Measurements from ENCODE around the gene ADSL. TPM values are rescaled to one million over a fixed set of nuclear protein-coding genes. Genes with fewer than 3 reads are reported as not detected.

ADSL gene
- total RNA-seq, 2 donors from 2014 or later = 56.6 to 68.8 TPM

GRCh38 chr22:40328546-40329456 lies 17.5 kb upstream of the ADSL start:
- H3K4me3 ChIP-seq = no peak overlapping the region
- H3K27me3 ChIP-seq (replicated peaks; ENCODE audit: insufficient read depth) = no peaks in the 10 kb centered on the region
- ATAC-seq (ENCODE audit: insufficient number of reproducible peaks, low FRiP score, low read depth) = no peak
- peaks cover 8% of the 10 kb centered on the region for H3K36me3 ChIP-seq
- H3K27ac ChIP-seq = no peak overlapping the region
- no peaks in the 10 kb centered on the region for H3K4me1 ChIP-seq (ENCODE audit: control insufficient read depth in 1 of 2, low read depth in 2 of 2)
- TF ChIP-seq CTCF (IDR thresholded peaks at IDR 0.05) = no peak
- no peak for DNase-seq (ENCODE audit: low spot score)
- no peaks in the 10 kb centered on the region for H3K9me3 ChIP-seq

GRCh38 chr22:40329466-40329865 lies 16.8 kb upstream of the ADSL start:
- no peaks in the 10 kb centered on the region for H3K4me1 ChIP-seq (ENCODE audit: control insufficient read depth in 1 of 2, low read depth in 2 of 2)
- no peak for ATAC-seq (ENCODE audit: insufficient number of reproducible peaks, low FRiP score, low read depth)
- TF ChIP-seq CTCF (IDR thresholded peaks at IDR 0.05) = no peak

GRCh38 chr22:40330086-40330485 lies 16.2 kb upstream of the ADSL start:
- H3K27me3 ChIP-seq (replicated peaks; ENCODE audit: insufficient read depth) = no peaks in the 10 kb centered on the region
- no peak for ATAC-seq (ENCODE audit: insufficient number of reproducible peaks, low FRiP score, low read depth)
- H3K27ac ChIP-seq = no peak overlapping the region

More at GRCh38 chr22:40329466-40329865, 16.8 kb upstream of the ADSL start:
- no peaks in the 10 kb centered on the region for H3K27me3 ChIP-seq (replicated peaks; ENCODE audit: insufficient read depth)
- DNase-seq (ENCODE audit: low spot score) = no peak
- peaks cover 11% of the 10 kb centered on the region for H3K36me3 ChIP-seq
- no peak overlapping the region for H3K27ac ChIP-seq
- H3K9me3 ChIP-seq = no peaks in the 10 kb centered on the region
- H3K4me3 ChIP-seq = no peak overlapping the region

GRCh38 chr22:40330615-40331014 lies 15.7 kb upstream of the ADSL start:
- Histone ChIP-seq H3K27me3 (replicated peaks; ENCODE audit: insufficient read depth) (no peaks in the 10 kb centered on the region), H3K4me1 (ENCODE audit: control insufficient read depth in 1 of 2, low read depth in 2 of 2) (no peaks in the 10 kb centered on the region), H3K36me3 (peaks cover 11% of the 10 kb centered on the region), H3K27ac (no peak overlapping the region), H3K9me3 (no peaks in the 10 kb centered on the region), H3K4me3 (no peak overlapping the region)
- DNase-seq (ENCODE audit: low spot score) (no peak), ATAC-seq (ENCODE audit: insufficient number of reproducible peaks, low FRiP score, low read depth) (no peak)
- no peak for TF ChIP-seq CTCF (IDR thresholded peaks at IDR 0.05)

More at GRCh38 chr22:40330086-40330485, 16.2 kb upstream of the ADSL start:
- no peak for DNase-seq (ENCODE audit: low spot score)
- Histone ChIP-seq H3K36me3 (peaks cover 11% of the 10 kb centered on the region), H3K4me1 (ENCODE audit: control insufficient read depth in 1 of 2, low read depth in 2 of 2) (no peaks in the 10 kb centered on the region), H3K4me3 (no peak overlapping the region), H3K9me3 (no peaks in the 10 kb centered on the region)
- TF ChIP-seq CTCF (IDR thresholded peaks at IDR 0.05) = no peak

- Histone ChIP-seq H3K36me3 (peaks cover 11% of the 10 kb centered on the region), H3K9me3 (no peaks in the 10 kb centered on the region), H3K4me3 (no peak overlapping the region), H3K27me3 (replicated peaks; ENCODE audit: insufficient read depth) (no peaks in the 10 kb centered on the region), H3K4me1 (ENCODE audit: control insufficient read depth in 1 of 2, low read depth in 2 of 2) (no peaks in the 10 kb centered on the region), H3K27ac (no peak overlapping the region)
- ATAC-seq (ENCODE audit: insufficient number of reproducible peaks, low FRiP score, low read depth) = no peak
- no peak for TF ChIP-seq CTCF (IDR thresholded peaks at IDR 0.05)
- no peak for DNase-seq (ENCODE audit: low spot score)
Observed at GRCh38 chr22:40331706-40332105, 14.6 kb upstream of the ADSL start.
